ENCODE results near the gene ZBED2.
"Not testable (repeated sequence)": the region's sequence is repeated elsewhere in the genome, so short reads cannot be mapped to it uniquely, and the experiment has no call there.

The ZBED2 gene

GRCh38 chr3:111571907-111572460 lies 23.2 kb downstream of the ZBED2 start:
- DNase-seq (ENCODE audit: low read depth in 3 of 3): no peak

GRCh38 chr3:111571282-111571681 lies 23.9 kb downstream of the ZBED2 start:
- no peak for DNase-seq (ENCODE audit: low read depth in 3 of 3)

GRCh38 chr3:111570404-111571030 lies 24.6 kb downstream of the ZBED2 start:
- no peak for DNase-seq (ENCODE audit: low read depth in 3 of 3)

DNA sequence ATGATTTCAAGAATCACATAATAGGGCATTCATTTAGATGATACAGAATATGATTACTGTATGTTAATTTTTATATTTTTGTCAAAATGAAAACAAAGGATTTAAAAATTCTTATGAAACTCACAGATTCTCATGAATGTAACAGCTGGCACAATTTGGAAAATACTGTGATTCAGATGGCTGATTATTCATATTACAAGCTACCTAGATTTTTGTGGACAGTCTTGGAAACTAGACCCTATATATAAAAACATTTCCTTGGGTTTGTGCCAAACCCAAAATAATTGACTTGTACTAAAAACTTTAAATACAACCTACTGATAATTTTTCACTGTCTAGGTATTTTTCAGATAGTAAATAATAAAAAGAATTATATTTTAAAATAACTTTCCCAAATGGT lies 26.2 kb downstream of the ZBED2 start:
- DNase-seq (ENCODE audit: low read depth in 3 of 3): no peak

DNA sequence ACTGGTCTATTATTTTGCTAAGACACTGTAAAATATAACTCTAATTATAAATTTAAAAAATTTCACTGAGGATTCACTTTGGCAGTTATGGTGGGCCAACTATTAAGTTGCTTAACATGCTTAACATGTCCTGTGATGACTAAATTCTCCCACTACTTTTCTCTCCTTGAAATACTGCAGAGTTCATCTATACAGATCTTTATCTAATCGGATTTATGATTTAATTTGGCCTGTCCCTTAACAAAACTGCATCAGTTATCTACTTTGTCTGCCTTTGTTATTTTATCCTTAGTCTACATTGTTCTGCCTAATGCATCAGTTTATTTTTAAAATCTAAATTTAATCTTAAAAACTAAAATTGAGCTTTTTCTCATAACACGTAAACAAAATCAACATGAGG lies 26.8 kb downstream of the ZBED2 start:
- DNase-seq (ENCODE audit: low read depth in 3 of 3): no peak

DNA sequence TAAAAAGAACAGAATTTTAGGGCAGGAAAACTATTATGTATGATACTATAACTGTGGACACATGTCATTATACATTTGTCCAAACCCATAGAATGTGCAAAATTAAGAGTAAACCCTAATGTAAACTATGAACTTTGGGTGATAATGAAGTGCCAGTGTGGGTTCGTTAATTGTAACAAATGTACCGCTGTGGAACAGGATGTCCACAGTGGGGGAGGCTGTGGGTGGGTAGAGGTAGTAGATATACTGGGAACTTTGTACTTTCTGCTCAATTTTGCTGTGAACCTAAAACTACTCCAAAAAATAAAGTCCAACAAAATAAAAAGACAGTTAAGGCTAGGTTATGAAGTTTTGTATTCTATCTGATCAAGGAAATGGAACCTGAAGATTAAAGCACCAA lies 28.3 kb downstream of the ZBED2 start:
- DNase-seq (ENCODE audit: low read depth in 3 of 3): no peak

- DNase-seq (ENCODE audit: low read depth in 3 of 3): not testable (repeated sequence)
Measured at GRCh38 chr3:111561902-111562301, 33.2 kb downstream of the ZBED2 start.

- DNase-seq (ENCODE audit: low read depth in 3 of 3): no peak
Measured at GRCh38 chr3:111548756-111549155, 46.4 kb downstream of the ZBED2 start.

DNA sequence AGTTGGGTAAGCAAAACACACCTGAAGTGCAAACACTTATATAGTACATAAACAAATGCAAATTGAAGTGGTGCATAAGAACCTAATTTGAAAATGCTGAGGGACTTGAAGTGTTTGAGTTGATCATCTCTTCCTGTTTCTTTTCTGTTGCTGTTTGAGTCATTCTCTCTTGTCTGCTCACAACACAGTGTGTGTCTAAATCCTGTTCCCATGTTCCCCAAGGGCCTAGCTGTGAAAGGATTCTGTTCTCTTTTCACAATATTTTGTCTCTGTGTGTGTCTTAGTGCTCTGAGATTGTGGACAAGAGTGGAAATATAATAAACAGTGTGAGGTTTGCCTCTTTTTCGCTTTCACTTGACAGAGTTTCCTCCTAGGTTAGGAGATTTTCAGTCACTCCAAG lies 47.1 kb downstream of the ZBED2 start:
- no peak for DNase-seq (ENCODE audit: low read depth in 3 of 3)

GRCh38 chr3:111547631-111548030 lies 47.5 kb downstream of the ZBED2 start:
- DNase-seq (ENCODE audit: low read depth in 3 of 3): no peak

DNA sequence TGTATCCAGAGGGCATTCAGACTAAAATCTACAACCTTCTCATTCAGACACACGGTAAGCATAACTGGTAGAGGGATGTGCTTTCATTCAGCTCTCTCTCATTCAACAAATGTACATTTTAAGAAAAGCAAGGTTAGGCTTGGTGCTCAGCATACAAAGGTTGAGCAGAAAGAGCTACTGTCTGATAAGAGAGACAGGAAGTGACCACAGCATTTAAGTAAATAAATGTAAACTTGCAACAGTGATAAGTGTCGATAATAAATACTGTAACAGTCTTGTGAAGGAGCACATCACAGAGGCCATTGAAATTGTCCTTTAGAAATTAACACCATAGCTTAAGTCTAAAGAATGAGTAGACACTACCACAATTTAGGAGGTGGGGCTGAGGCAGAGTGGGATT lies 49.8 kb downstream of the ZBED2 start:
- DNase-seq (ENCODE audit: low read depth in 3 of 3): no peak
